Smooth muscle cell (in vitro differentiated cells): ENCODE data around the gene HSD17B2. TPM values are rescaled to one million over a fixed set of nuclear protein-coding genes. Genes with fewer than 3 reads are reported as not detected.
"Not testable (repeated sequence)": the region's sequence is repeated elsewhere in the genome, so short reads cannot be mapped to it uniquely, and the experiment has no call there.

Source experiments
- DNase-seq: peaks from one replicate; lab custom pipeline; 2025; ENCODE audit not compliant: unreplicated experiment; lab: John Stamatoyannopoulos, UW
- H2AFZ ChIP-seq: fragments of 200-600 bp; sonication (generic); 2 replicates; pipeline ENCODE4 v1.6.0; 2016; ENCODE audit warnings: antibody characterized with exemption, low read depth, mild to moderate bottlenecking
- H3F3A ChIP-seq: fragments of 200-600 bp; sonication (generic); 2 replicates; pipeline ENCODE4 v1.6.0; 2017; ENCODE audit warnings: antibody characterized with exemption, low read depth
- H3K27ac ChIP-seq: fragments of 200-600 bp; sonication (generic); 2 replicates; pipeline ENCODE4 v1.5.1; 2016; ENCODE audit warnings: low read depth, mild to moderate bottlenecking
- H3K27me3 ChIP-seq: fragments of 200-600 bp; sonication (generic); 2 replicates; pipeline ENCODE4 v1.6.1; 2016; ENCODE audit warnings: low read depth, mild to moderate bottlenecking
- H3K36me3 ChIP-seq: fragments of 200-600 bp; sonication (generic); 2 replicates; pipeline ENCODE4 v1.5.1; 2016; ENCODE audit warnings: low read depth
- H3K4me1 ChIP-seq: fragments of 200-600 bp; sonication (generic); 2 replicates; pipeline ENCODE4 v1.5.1; 2016; ENCODE audit warnings: low read depth
- H3K4me2 ChIP-seq: fragments of 200-600 bp; sonication (generic); 2 replicates; pipeline ENCODE4 v1.6.0; 2016; ENCODE audit warnings: mild to moderate bottlenecking
- H3K4me3 ChIP-seq: fragments of 200-600 bp; sonication (generic); 2 replicates; pipeline ENCODE4 v1.5.1; 2016; ENCODE audit warnings: mild to moderate bottlenecking
- H3K79me2 ChIP-seq: fragments of 200-600 bp; sonication (generic); 2 replicates; pipeline ENCODE4 v1.6.0; 2016; ENCODE audit warnings: low read depth, mild to moderate bottlenecking
- H3K9ac ChIP-seq: fragments of 200-600 bp; sonication (generic); 2 replicates; pipeline ENCODE4 v1.6.0; 2016; ENCODE audit warnings: low read depth
- H3K9me3 ChIP-seq: fragments of 200-600 bp; sonication (generic); replicated peaks from 2 replicates; pipeline ENCODE4 v1.5.1; 2016; ENCODE audit warnings: low read depth
- H4K20me1 ChIP-seq: fragments of 200-600 bp; sonication (generic); 2 replicates; pipeline ENCODE4 v1.6.0; 2016; ENCODE audit warnings: low read depth
- CTCF ChIP-seq: fragments of 200-600 bp; sonication (generic); IDR thresholded peaks from 2 replicates; pipeline ENCODE4 v1.5.1; 2017; ENCODE audit warnings: borderline replicate concordance, mild to moderate bottlenecking, antibody characterized with exemption; ENCODE audit not compliant: insufficient read depth, poor library complexity, severe bottlenecking
- WGBS: methylation state at CpG from one replicate; pipeline ENCODE4 v1.1.7; 2016; ENCODE audit warnings: low lambda C conversion rate; 5-methylcytosine and 5-hydroxymethylcytosine counted together
- polyA plus RNA-seq: library from polyadenylated mRNA; unstranded; fragments of >200 nt; fragmentation: Nextera tagmentation; extraction: Ambion mirVana; gene quantifications from 2 replicates; pipeline ENCODE4 v1.2.1, GENCODE V29; 2016
- total RNA-seq: library from RNA; depleted of rRNA; stranded (reverse); fragments of >200 nt; gene quantifications from 2 replicates; pipeline ENCODE4 v1.2.3, GENCODE V29; 2014

Gene HSD17B2
- total and polyA plus RNA-seq, 2 experiments from 2014 or later: 21.8 to 33.9 TPM

- Histone ChIP-seq H3K4me3 (no peak overlapping the region), H3F3A (no peaks in the 10 kb centered on the region), H3K9me3 (no peaks in the 10 kb centered on the region), H4K20me1 (no peaks in the 10 kb centered on the region), H3K79me2 (no peaks in the 10 kb centered on the region), H3K27ac (no peak overlapping the region), H3K4me2 (no peak overlapping the region), H3K4me1 (no peaks in the 10 kb centered on the region), H2AFZ (no peak overlapping the region), H3K36me3 (no peaks in the 10 kb centered on the region), H3K27me3 (peaks cover 7% of the 10 kb centered on the region), H3K9ac (no peak overlapping the region)
- no peak for TF ChIP-seq CTCF
- DNase-seq: no peak
- 91% methylated on average over 2 of the region's 2 CpGs for WGBS
Measured at GRCh38 chr16:82108100-82108499, 73.0 kb downstream of the HSD17B2 start.

DNA sequence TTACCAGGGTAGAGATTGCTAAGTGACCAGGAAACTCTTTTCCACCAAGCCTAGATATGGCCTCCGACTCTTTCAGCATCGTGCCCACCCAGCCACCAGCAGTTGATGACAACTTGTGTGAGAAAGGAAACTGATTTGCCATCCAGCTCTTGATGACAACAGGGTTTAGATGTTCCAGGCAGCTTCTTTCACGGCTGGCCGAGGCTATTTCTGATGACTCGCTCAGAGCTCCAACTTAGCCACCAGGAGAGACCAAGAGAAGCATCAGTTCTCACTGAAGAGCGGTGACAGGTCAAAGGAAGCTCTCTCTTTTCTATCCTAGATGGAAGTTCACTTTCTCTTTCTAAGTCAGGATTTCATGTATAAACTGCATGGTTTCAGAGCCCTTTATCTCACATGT lies 73.7 kb downstream of the HSD17B2 start:
- Histone ChIP-seq H3K79me2 (no peaks in the 10 kb centered on the region), H4K20me1 (no peaks in the 10 kb centered on the region), H2AFZ (no peak overlapping the region), H3K9ac (no peak overlapping the region), H3K4me3 (no peak overlapping the region), H3K27ac (no peak overlapping the region), H3K4me1 (no peaks in the 10 kb centered on the region), H3K9me3 (no peaks in the 10 kb centered on the region), H3K4me2 (no peak overlapping the region), H3K36me3 (no peaks in the 10 kb centered on the region), H3K27me3 (peaks cover 5% of the 10 kb centered on the region), H3F3A (no peaks in the 10 kb centered on the region)
- DNase-seq: no peak
- no peak for TF ChIP-seq CTCF
- 45% methylated on average over 6 of the region's 6 CpGs for WGBS

DNA sequence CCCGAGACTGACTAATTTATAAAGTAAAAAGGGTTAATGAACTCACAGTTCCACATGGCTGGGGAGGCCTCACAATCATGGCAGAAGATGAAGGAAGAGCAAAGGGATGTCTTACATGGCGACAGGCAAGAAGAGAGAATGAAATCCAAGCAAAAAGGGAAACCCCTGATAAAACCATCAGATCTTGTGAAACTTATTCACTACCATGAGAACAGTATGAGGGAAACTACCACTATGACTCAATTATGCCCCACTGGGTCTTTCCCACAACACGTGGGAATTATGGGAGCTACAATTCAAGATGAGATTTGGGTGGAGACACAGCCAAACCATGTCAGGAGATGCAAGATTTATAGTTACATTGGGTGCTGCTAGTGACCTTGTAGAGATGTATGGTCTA lies 74.2 kb downstream of the HSD17B2 start:
- not testable (repeated sequence) for H3K9me3 ChIP-seq, H4K20me1 ChIP-seq, H3K9ac ChIP-seq, H2AFZ ChIP-seq, H3K4me3 ChIP-seq, H3K79me2 ChIP-seq, H3K27ac ChIP-seq, DNase-seq, H3K4me1 ChIP-seq, H3F3A ChIP-seq, H3K27me3 ChIP-seq, H3K4me2 ChIP-seq, H3K36me3 ChIP-seq
- WGBS: 83% methylated on average over 3 of the region's 3 CpGs

DNA sequence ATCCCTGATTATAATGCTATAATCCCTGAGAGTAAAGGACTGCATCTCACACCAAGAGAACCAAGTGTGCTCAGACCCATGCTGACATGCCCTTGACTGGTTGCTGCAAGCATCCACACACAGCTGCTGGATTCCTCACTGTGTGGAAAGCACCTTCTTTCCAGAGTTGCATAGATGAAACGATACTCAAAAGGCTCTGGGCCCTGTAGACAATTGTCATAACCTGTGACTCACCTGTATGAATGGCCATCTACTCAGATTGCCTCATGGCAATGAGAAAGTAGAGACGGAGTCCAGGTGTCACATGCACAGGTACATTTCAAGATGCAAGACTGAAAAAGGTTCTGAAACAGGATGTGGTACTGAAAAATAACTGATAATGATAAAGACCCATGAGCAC lies 76.9 kb downstream of the HSD17B2 start:
- Histone ChIP-seq H3K27ac (no peak overlapping the region), H3K9me3 (no peaks in the 10 kb centered on the region), H3F3A (no peaks in the 10 kb centered on the region), H3K4me3 (no peak overlapping the region), H4K20me1 (no peaks in the 10 kb centered on the region), H3K9ac (no peak overlapping the region), H3K36me3 (no peaks in the 10 kb centered on the region), H2AFZ (no peak overlapping the region), H3K4me1 (peaks cover 4% of the 10 kb centered on the region), H3K79me2 (no peaks in the 10 kb centered on the region), H3K27me3 (no peaks in the 10 kb centered on the region), H3K4me2 (no peak overlapping the region)
- TF ChIP-seq CTCF: no peak
- no peak for DNase-seq
- 82% methylated on average over 2 of the region's 2 CpGs for WGBS
